Measurements from ENCODE around the gene PTPDC1. TPM values are rescaled to one million over a fixed set of nuclear protein-coding genes. Genes with fewer than 3 reads are reported as not detected.
A peak's percentile ranks its signal among the peaks of the same experiment; 100 is the strongest.

PTPDC1 gene
- polyA plus RNA-seq, 1 experiment, result 6.6 TPM

DNA sequence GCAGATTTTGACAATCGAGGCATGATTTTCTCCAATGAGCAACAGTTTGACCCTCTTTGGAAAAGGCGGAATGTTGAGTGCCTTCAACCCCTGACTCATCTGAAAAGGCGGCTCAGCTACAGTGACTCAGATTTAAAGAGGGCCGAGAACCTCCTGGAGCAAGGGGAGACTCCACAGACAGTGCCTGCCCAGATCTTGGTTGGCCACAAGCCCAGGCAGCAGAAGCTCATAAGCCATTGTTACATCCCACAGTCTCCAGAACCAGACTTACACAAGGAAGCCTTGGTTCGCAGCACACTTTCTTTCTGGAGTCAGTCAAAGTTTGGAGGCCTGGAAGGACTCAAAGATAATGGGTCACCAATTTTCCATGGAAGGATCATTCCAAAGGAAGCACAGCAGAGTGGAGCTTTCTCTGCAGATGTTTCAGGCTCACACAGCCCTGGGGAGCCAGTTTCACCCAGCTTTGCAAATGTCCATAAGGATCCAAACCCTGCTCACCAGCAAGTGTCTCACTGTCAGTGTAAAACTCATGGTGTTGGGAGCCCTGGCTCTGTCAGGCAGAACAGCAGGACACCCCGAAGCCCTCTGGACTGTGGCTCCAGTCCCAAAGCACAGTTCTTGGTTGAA is 13.6 kb downstream of the PTPDC1 start:
- Histone ChIP-seq H3K4me3 (ENCODE audit: low read depth, low read length) (no peak overlapping the region), H3K27ac (ENCODE audit: low read depth, low read length) (peak overlapping the region; percentile 57), H3K27me3 (ENCODE audit: control insufficient read depth, insufficient read depth, low read length) (no peaks in the 10 kb centered on the region), H3K9me3 (ENCODE audit: control insufficient read depth, insufficient read depth, low read length) (no peaks in the 10 kb centered on the region)
- TF ChIP-seq, protein P1, sequence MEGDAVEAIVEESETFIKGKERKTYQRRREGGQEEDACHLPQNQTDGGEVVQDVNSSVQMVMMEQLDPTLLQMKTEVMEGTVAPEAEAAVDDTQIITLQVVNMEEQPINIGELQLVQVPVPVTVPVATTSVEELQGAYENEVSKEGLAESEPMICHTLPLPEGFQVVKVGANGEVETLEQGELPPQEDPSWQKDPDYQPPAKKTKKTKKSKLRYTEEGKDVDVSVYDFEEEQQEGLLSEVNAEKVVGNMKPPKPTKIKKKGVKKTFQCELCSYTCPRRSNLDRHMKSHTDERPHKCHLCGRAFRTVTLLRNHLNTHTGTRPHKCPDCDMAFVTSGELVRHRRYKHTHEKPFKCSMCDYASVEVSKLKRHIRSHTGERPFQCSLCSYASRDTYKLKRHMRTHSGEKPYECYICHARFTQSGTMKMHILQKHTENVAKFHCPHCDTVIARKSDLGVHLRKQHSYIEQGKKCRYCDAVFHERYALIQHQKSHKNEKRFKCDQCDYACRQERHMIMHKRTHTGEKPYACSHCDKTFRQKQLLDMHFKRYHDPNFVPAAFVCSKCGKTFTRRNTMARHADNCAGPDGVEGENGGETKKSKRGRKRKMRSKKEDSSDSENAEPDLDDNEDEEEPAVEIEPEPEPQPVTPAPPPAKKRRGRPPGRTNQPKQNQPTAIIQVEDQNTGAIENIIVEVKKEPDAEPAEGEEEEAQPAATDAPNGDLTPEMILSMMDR (IDR thresholded peaks at IDR 0.05; ENCODE audit: low read depth, low read length), result no peak
- DNase-seq (ENCODE audit: low read depth, low spot score), result peak; percentile 82
- ChIA-PET CTCF (interaction anchor here (0.8 to 1.5 kb wide), 3 partner anchors 12 to 84 kb away, joined by 4 to 6 read pairs (median 4); no protein-coding TSS in a partner anchor), POLR2A (interaction anchor here (0.6 to 1.5 kb wide), 5 partner anchors 13 to 85 kb away, joined by 4 to 12 read pairs (median 5); no protein-coding TSS in a partner anchor)

DNA sequence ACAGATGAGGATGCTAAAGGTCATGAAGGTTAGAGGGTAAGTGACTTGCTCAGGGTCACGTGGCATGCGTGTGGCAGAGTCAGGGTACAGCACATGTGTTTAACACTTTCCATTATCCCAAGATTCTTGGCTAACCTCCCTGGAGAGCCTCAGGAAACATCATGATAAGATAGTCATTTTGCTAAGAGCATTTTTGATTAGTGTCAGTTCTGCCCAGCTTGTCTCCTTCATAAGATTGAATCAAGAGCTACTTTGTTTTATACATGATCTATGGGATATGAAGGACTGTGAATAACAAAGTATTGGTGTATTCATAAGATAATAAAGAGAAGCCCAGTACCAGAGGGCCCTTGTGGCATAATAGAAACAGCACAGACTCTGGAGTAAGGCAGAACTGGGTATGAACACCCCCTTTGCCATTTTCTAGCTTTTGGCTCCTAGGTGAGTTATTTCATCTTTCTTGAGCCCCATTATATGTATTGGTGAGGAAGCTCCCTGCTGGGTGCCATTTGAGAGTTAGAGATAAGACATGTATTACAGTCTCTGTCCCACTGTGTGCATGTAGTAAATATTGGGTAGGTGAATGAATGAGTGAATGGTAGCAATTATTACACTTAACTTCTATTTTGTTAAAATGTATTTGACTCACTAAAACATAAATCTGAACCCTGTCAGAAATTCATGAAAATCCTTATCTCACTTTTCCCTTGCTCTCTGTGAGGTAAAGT is 16.1 kb downstream of the PTPDC1 start:
- ChIA-PET POLR2A (interaction anchor here (0.5 kb wide), 1 partner anchor 39 kb away, joined by 4 read pairs; no protein-coding TSS in a partner anchor), CTCF (interaction anchor here (1.2 to 1.9 kb wide), 2 partner anchors 34 to 36 kb away, joined by 3 to 6 read pairs; no protein-coding TSS in a partner anchor)
- TF ChIP-seq, protein P1 (IDR thresholded peaks at IDR 0.05; ENCODE audit: low read depth, low read length), result no peak
- Histone ChIP-seq H3K27ac (ENCODE audit: low read depth, low read length) (no peak overlapping the region), H3K4me3 (ENCODE audit: low read depth, low read length) (no peak overlapping the region), H3K9me3 (ENCODE audit: control insufficient read depth, insufficient read depth, low read length) (no peaks in the 10 kb centered on the region), H3K27me3 (ENCODE audit: control insufficient read depth, insufficient read depth, low read length) (no peaks in the 10 kb centered on the region)
- DNase-seq (ENCODE audit: low read depth, low spot score), result no peak

DNA sequence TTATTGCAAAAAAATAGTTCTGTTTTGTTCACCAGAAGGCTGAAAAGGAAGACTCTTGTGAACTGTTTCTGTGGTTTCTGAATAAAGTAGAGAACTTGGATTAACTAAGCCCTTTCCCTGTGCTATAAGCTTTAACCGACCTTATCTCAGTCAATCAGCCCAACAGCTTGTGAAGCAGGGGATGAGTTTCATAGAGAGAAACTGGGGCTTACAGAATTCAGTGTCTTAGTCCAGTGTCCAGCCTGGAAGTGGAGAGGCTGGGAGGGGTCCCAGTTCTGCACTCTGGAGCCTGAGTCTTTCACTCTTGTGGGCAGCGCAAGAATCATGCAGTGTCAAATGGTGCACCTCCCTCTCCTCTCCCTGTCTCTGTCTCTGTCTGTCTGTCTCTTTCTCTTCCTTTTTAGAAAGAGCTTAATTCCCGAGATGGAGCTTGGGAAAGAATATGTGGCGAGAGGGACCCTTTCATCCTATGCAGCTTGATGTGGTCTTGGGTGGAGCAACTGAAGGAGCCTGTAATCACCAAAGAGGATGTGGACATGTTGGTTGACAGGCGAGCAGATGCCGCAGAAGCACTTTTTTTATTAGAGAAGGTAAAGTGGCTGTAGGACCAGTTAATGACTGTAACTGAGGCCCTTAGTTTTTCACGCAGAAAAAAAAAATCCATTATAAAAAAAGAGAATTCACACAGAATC is 17.0 kb downstream of the PTPDC1 start:
- no peaks in the 10 kb centered on the region for H3K27me3 ChIP-seq (ENCODE audit: control insufficient read depth, insufficient read depth, low read length)
- H3K9me3 ChIP-seq (ENCODE audit: control insufficient read depth, insufficient read depth, low read length), result no peaks in the 10 kb centered on the region
- no peak overlapping the region for H3K27ac ChIP-seq (ENCODE audit: low read depth, low read length)
- POLR2A ChIA-PET, result interaction anchor here (0.5 kb wide), 1 partner anchor 39 kb away, joined by 7 read pairs; no protein-coding TSS in a partner anchor
- DNase-seq (ENCODE audit: low read depth, low spot score), result no peak
- no peak overlapping the region for H3K4me3 ChIP-seq (ENCODE audit: low read depth, low read length)
- CTCF ChIA-PET, result interaction anchor here (1.2 kb wide), 1 partner anchor 35 kb away, joined by 3 read pairs; no protein-coding TSS in a partner anchor
- TF ChIP-seq, protein P1 (IDR thresholded peaks at IDR 0.05; ENCODE audit: low read depth, low read length), result no peak

DNA sequence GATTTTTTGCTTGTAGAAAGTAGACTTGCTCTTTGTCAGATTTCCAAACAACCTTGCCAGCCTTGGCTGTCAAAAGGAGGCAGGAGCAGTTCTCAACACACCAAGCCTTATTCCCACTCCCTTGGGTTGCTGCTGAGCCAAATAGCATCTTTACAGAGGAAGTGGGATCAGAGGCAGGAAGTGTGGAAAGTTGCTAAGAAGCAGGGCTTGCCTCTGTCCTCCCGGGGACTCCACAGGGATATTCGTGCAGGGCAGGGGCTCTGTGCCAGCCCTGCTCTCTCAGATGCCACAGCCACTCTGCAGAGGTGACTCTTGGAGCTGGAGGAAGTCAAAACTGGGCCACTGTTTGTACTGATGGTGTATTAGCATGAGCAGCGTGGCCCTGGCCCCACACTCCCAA is 24.3 kb downstream of the PTPDC1 start:
- TF ChIP-seq, protein P1 (IDR thresholded peaks at IDR 0.05; ENCODE audit: low read depth, low read length), result no peak
- DNase-seq (ENCODE audit: low read depth, low spot score), result no peak
- H3K27me3 ChIP-seq (ENCODE audit: control insufficient read depth, insufficient read depth, low read length), result no peaks in the 10 kb centered on the region
- no peak overlapping the region for H3K27ac ChIP-seq (ENCODE audit: low read depth, low read length)
- ChIA-PET CTCF (interaction anchor here (0.6 kb wide), 1 partner anchor 111 kb away, joined by 3 read pairs; no protein-coding TSS in a partner anchor), POLR2A (no interaction called here)
- no peaks in the 10 kb centered on the region for H3K9me3 ChIP-seq (ENCODE audit: control insufficient read depth, insufficient read depth, low read length)
- H3K4me3 ChIP-seq (ENCODE audit: low read depth, low read length), result no peak overlapping the region

Measured in AG04450 (cell line).